GM13976 (cell line): ENCODE measurements around the gene PHOX2A.

ENCODE experiments used
- DNase-seq: peaks from one replicate; pipeline ENCODE4 v3.0.0; 2012; ENCODE audit warnings: low spot score
- in situ Hi-C: fragments of 300-500 bp; cut with MboI; formaldehyde crosslinking; loops from one replicate; pipeline ENCODE4 v1.12.0; 2022; ENCODE audit warnings: low sequenced_read_pairs, mixed read lengths, inconsistent platforms; ENCODE audit not compliant: unreplicated experiment
- TF ChIP-seq, protein P1 (sequence below): IDR thresholded peaks from 2 replicates; pipeline ENCODE4 v1.5.1; 2012; ENCODE audit warnings: borderline replicate concordance, mild to moderate bottlenecking; ENCODE audit not compliant: insufficient read depth; ENCODE audit errors: extremely low read depth, missing control alignments, control extremely low read depth

The PHOX2A gene

DNA sequence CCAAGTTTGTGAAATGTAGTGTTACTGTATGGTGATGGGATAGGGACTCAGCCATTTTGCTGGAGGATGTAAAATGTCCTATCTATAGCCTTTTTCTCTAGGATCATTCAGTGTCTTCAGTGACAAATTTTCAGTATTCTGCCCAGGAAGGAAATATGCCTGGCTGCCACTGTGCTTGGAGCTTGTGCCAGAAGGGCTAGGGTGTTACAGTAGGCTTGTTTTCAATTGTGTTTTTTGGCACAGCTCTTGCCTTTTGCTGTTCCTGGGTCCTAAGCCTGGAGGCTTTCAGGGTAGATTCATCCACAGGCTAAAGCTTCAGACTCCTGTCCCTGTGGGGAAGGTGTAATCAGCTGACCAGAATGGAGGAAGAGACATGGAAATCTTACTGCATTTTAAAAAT is 22.0 kb upstream of the PHOX2A start:
- DNase-seq = no peak

DNA sequence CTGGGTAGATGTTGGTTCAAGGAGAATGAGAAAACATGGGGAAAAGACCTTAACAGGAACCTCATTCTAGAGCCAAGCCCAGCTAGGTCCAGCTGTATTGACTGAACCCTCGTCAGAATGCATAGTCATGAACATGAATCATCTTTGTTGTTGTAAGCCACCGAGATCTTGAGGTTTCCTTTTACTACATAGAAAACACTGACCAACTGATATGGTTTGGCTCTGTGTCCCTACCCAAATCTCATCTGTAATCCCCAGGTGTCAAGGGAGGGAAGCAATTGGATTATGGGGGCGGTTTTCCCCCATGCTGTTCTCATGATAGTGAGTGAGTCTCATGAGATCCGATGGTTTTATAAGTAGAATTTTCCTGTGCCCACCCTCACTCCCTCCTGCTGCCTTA is 19.4 kb upstream of the PHOX2A start:
- in situ Hi-C loops = no loop called here
- no peak for DNase-seq
- TF ChIP-seq, protein P1, sequence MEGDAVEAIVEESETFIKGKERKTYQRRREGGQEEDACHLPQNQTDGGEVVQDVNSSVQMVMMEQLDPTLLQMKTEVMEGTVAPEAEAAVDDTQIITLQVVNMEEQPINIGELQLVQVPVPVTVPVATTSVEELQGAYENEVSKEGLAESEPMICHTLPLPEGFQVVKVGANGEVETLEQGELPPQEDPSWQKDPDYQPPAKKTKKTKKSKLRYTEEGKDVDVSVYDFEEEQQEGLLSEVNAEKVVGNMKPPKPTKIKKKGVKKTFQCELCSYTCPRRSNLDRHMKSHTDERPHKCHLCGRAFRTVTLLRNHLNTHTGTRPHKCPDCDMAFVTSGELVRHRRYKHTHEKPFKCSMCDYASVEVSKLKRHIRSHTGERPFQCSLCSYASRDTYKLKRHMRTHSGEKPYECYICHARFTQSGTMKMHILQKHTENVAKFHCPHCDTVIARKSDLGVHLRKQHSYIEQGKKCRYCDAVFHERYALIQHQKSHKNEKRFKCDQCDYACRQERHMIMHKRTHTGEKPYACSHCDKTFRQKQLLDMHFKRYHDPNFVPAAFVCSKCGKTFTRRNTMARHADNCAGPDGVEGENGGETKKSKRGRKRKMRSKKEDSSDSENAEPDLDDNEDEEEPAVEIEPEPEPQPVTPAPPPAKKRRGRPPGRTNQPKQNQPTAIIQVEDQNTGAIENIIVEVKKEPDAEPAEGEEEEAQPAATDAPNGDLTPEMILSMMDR = no peak

More for the DNA sequence above, 22.0 kb upstream of the PHOX2A start:
- in situ Hi-C loops = no loop called here
- TF ChIP-seq, protein P1 = no peak

DNA sequence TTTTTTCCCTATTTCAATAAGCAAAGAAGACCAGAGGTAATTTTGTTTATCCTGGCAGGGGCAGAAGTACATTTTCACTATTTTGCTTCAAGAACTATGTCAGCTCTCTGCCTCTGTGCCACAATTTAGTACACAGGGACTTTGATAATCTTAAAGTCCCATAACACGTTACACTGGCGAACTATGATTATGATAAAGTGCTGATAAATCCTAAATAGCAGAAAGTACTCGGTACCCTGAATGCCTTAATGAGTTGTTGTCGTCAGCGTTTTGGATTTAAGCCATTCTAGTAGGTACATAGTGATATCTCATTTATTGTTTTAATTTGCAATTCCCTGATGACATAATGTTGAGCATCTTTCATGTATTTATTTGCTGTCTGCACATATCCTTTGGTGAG is 16.6 kb upstream of the PHOX2A start:
- no peak for DNase-seq
- TF ChIP-seq, protein P1 = no peak
- in situ Hi-C loops = no loop called here

DNA sequence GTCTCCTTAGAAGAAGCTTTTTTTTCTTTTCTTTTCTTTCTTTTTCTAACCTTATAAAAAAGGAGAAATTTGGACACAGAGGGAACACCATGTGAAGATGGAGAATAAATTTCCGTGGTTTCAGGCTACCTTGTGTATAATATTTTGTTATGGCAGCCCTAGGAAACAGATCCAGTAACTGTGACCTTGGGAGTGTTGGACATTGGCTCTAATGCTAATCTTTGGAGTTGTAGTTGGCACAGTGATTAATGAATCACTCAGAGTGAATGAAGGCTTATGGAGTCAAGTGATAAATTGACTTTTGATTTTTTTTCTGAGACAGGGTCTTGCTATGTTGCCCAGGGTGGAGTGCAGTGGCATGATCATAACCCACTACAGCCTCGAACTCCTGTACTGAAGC is 15.5 kb upstream of the PHOX2A start:
- TF ChIP-seq, protein P1 = no peak
- DNase-seq = no peak
- in situ Hi-C loops = no loop called here

DNA sequence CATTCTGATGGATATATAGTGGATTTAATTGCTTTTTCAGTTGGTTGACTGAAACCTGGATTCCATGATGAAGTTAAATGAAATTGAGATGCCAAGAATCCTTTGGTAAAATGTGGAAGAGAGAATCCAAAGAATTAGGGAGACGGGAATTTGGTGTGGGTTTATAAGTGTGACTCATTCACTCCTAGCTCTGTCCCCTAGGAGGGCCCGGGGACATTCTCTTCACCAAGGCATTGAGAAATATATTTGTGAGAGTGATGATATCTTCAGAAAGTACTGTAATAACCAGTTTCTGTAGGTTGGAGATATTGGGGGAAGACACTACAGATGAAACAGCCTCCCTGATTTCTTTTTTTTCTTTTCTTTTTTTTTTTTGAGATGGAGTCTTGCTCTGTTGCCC is 13.6 kb upstream of the PHOX2A start:
- DNase-seq = no peak
- in situ Hi-C loops = no loop called here
- TF ChIP-seq, protein P1 = no peak

DNA sequence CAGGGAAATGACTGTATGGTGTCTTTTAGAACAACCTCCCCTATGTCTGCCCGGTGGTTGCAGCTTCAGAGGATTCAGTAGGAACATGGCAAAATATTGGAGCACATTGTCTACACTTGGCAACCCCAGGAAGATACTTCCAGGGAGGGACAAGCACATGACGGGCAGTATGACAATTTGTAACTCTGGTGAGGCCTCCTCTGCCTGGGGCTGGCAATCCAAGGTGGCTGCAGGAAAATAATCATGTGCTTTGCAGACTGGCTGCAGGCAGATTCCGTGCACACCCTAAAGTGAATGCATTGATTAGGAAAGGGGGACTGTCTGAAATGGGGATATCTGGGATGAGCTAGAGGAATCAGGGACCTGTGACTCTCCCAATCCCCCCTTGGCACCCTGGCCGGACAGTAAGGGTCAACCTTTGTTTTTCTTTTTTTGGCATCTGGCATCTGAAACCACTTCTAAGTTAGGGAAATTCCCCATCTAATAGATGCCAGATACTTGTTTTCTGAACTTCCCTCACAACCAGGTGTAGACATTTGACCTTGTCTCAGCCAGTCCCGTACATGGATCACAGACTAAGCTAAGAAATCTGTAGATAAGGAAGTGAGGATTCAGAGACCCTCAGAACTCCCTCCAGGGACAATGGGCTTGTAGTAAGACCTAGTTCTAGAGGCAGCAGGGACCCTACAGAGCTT is 10.5 kb upstream of the PHOX2A start:
- in situ Hi-C loops = no loop called here
- TF ChIP-seq, protein P1 = no peak
- no peak for DNase-seq
